Esophagus muscularis mucosa (tissue), 3 donors: ENCODE measurements around the gene GNL1.

Source experiments
- CTCF ChIP-seq, 3 experiments: fragments of 200-600 bp in 2 of 3; fragments of 450-650 bp in 1 of 3; sonication (generic) in 2 of 3; IDR thresholded peaks; one replicate each; pipeline ENCODE4 v1.5.1; 2017 to 2019; ENCODE audit warnings: antibody characterized with exemption in 3 of 3, mild to moderate bottlenecking in 2 of 3, moderate library complexity in 1 of 3
- POLR2A ChIP-seq: fragments of 450-650 bp; IDR thresholded peaks from one replicate; pipeline ENCODE4 v1.6.1; 2017; ENCODE audit warnings: antibody characterized with exemption, moderate library complexity, mild to moderate bottlenecking, low read depth

DNA sequence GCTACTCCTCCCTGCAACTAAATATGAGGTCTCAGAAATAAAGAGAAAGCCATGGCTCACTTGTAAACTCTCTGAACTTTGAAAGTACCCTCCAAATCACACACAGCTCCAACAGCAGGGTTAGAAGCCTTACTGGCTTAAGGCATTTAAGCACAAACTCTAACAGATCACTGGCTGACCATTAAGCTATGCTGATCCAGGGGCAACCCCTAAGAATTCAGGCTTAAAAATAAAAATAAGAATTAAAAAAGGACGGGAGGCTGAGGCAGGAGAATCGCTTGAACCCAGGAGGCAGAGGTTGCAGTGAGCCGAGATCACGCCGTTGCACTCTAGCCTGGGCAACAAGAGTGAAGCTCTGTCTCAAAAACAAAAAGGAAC is 45.1 kb downstream of the GNL1 start:
- TF ChIP-seq CTCF (IDR thresholded peaks at IDR 0.05): no peak
- no peak for TF ChIP-seq POLR2A
